K562 (cell line): ENCODE measurements around the gene DNAJB7. TPM values are rescaled to one million over a fixed set of nuclear protein-coding genes. Genes with fewer than 3 reads are reported as not detected.

Experiments used
- E2F5 ChIP-seq: sonication (generic); formaldehyde crosslinking; IDR thresholded peaks from 2 replicates; pipeline ENCODE4 v1.8.0; 2022; ENCODE audit warnings: mild to moderate bottlenecking, missing genetic modification reagents
- GABPA ChIP-seq: fragments of 200-800 bp; sonication (Bioruptor generic); conservative IDR thresholded peaks from 2 replicates; pipeline ENCODE4 v1.6.1; 2016; ENCODE audit warnings: low read depth, missing genetic modification characterization, missing compliant biosample characterization
- GABPB1 ChIP-seq: sonication (generic); formaldehyde crosslinking; IDR thresholded peaks from 2 replicates; pipeline ENCODE4 v1.8.0; 2022; ENCODE audit warnings: mild to moderate bottlenecking, missing genetic modification reagents
- L3MBTL2 ChIP-seq: fragments of 450-650 bp; IDR thresholded peaks from 2 replicates; pipeline ENCODE4 v1.6.1; 2016; ENCODE audit warnings: mild to moderate bottlenecking, moderate library complexity
- MED1 ChIP-seq: sonication (generic); formaldehyde crosslinking; IDR thresholded peaks from 2 replicates; pipeline ENCODE4 v1.8.1; 2023; ENCODE audit warnings: missing genetic modification reagents, borderline replicate concordance
- NFYB ChIP-seq: IDR thresholded peaks from 2 replicates; pipeline ENCODE4 v1.6.1; 2011; ENCODE audit warnings: mild to moderate bottlenecking, moderate library complexity; ENCODE audit not compliant: insufficient read length; ENCODE audit errors: extremely low read depth
- RBM15 ChIP-seq: fragments of 200-400 bp; formaldehyde crosslinking; IDR thresholded peaks from 2 replicates; pipeline ENCODE4 v1.6.1; 2018; ENCODE audit warnings: mild to moderate bottlenecking, low read length, moderate library complexity; ENCODE audit not compliant: insufficient read depth
- SAFB ChIP-seq: fragments of 200-400 bp; formaldehyde crosslinking; IDR thresholded peaks from 2 replicates; pipeline ENCODE4 v1.6.1; 2017; ENCODE audit warnings: low read depth, low read length, borderline replicate concordance
- STAT6 ChIP-seq: sonication (generic); formaldehyde crosslinking; IDR thresholded peaks from 2 replicates; pipeline ENCODE4 v1.8.1; 2023; ENCODE audit warnings: mild to moderate bottlenecking, missing genetic modification reagents
- YY1 ChIP-seq, 3 experiments: IDR thresholded peaks; 2 replicates each; pipeline ENCODE4 v1.6.1; 2011; ENCODE audit warnings: low read length in 2 of 3, mild to moderate bottlenecking in 2 of 3, moderate library complexity in 2 of 3, borderline replicate concordance in 1 of 3, control low read depth in 1 of 3, low read depth in 1 of 3; ENCODE audit not compliant: insufficient read depth in 3 of 3, insufficient replicate concordance in 2 of 3, control insufficient read depth in 1 of 3, insufficient read length in 1 of 3; ENCODE audit errors: extremely low read depth in 1 of 3
- ZNF280A ChIP-seq: fragments of 450-650 bp; IDR thresholded peaks from 2 replicates; pipeline ENCODE4 v1.6.1; 2018; ENCODE audit warnings: mild to moderate bottlenecking, low read depth; ENCODE audit not compliant: partially characterized antibody
- ZNF445 ChIP-seq: fragments of 250-450 bp; sonication (Bioruptor Pico); IDR thresholded peaks from 2 replicates; pipeline ENCODE4 v1.4.0; 2020; ENCODE audit warnings: low read depth, mild to moderate bottlenecking, moderate library complexity
- polyA plus RNA-seq, 8 experiments: library from polyadenylated mRNA; depleted of rRNA in 4 of 8; stranded (reverse) in 5 of 8; unstranded in 3 of 8; fragments of >200 nt; fragmentation: Nextera tagmentation in 2 of 8; fragmentation: Illumina TruSeq in 1 of 8; extraction: Ambion mirVana in 2 of 8; extraction: Trizol in 1 of 8; gene quantifications; 2 replicates each; pipeline versions ENCODE4 v1.2.1 to v1.2.3, GENCODE V29; 2011 to 2014; ENCODE audit warnings: inconsistent platforms in 1 of 8, missing spikeins in 1 of 8
- total RNA-seq, 7 experiments: library from RNA; depleted of rRNA in 6 of 7; stranded (reverse); fragments of >200 nt in 6 of 7; fragmentation: Illumina TruSeq in 2 of 7; extraction: Trizol in 2 of 7; gene quantifications; 2 replicates each; pipeline versions ENCODE4 v1.2.1 to v1.2.3, GENCODE V29; 2011 to 2021; ENCODE audit warnings: low replicate concordance in 1 of 7

The DNAJB7 gene
- total and polyA plus RNA-seq, 9 of the 15 experiments (the other 6 are each of a cell fraction or from before 2014, with no cell fraction given): 0.13 to 0.21 TPM; not detected in 7

GRCh38 chr22:40818747-40819598 lies 42.9 kb downstream of the DNAJB7 start, which contains the start of gene SLC25A17 (continued):
- TF ChIP-seq ZNF445 (CRISPR knock-in tag) (no peak), NFYB (peak; percentile 68), SAFB (no peak), GABPB1 (CRISPR knock-in tag) (peak; percentile 93), YY1 (IDR thresholded peaks at IDR 0.05; ENCODE audit: borderline replicate concordance in 1 of 3, control insufficient read depth in 1 of 3, extremely low read depth in 1 of 3, insufficient read depth in 3 of 3, insufficient read length in 1 of 3, insufficient replicate concordance in 2 of 3, low read depth in 1 of 3, low read length in 2 of 3) (peak in 1 of 3 experiments; percentile 67), STAT6 (CRISPR knock-in tag) (no peak), MED1 (CRISPR knock-in tag) (no peak), L3MBTL2 (peak; percentile 93), E2F5 (no peak), GABPA (tag) (peak; percentile 96), RBM15 (no peak), ZNF280A (no peak)
